WI38 (cell line): ENCODE data around the gene GRIN2B.

Source experiments
- H3K4me3 ChIP-seq: 2 replicates; pipeline ENCODE4 v1.5.1; 2011; ENCODE audit warnings: low read depth, mild to moderate bottlenecking, control low read depth, low read length
- CTCF ChIP-seq: IDR thresholded peaks from 2 replicates; pipeline ENCODE4 v1.5.1; 2012; ENCODE audit warnings: low read depth, mild to moderate bottlenecking, control low read depth, low read length

The GRIN2B gene

GRCh38 chr12:13959131-13959723 lies 22.2 kb downstream of the GRIN2B start:
- TF ChIP-seq CTCF = no peak
- no peak overlapping the region for H3K4me3 ChIP-seq

- no peak for TF ChIP-seq CTCF
- no peak overlapping the region for H3K4me3 ChIP-seq
Observed at GRCh38 chr12:13957576-13957975, 23.8 kb downstream of the GRIN2B start.

- H3K4me3 ChIP-seq = no peak overlapping the region
- TF ChIP-seq CTCF = no peak
Observed at GRCh38 chr12:13956060-13956590, 25.3 kb downstream of the GRIN2B start.

- no peak for TF ChIP-seq CTCF
- H3K4me3 ChIP-seq = no peak overlapping the region
Observed at GRCh38 chr12:13952096-13952495, 29.3 kb downstream of the GRIN2B start.

- H3K4me3 ChIP-seq = no peak overlapping the region
- no peak for TF ChIP-seq CTCF
Observed at GRCh38 chr12:13950502-13950901, 30.9 kb downstream of the GRIN2B start.

- no peak for TF ChIP-seq CTCF
- no peak overlapping the region for H3K4me3 ChIP-seq
Observed at GRCh38 chr12:13948621-13949020, 32.8 kb downstream of the GRIN2B start.

- H3K4me3 ChIP-seq = no peak overlapping the region
- no peak for TF ChIP-seq CTCF
Observed at GRCh38 chr12:13947276-13947946, 34.0 kb downstream of the GRIN2B start.
